ENCODE data around the gene SERTAD2.

The SERTAD2 gene

GRCh38 chr2:64672708-64673107, 19.0 kb upstream of the SERTAD2 start:
- DNase-seq, result no peak

- DNase-seq, result no peak
These were observed 16.3 kb upstream of the SERTAD2 start for GRCh38 chr2:64670047-64670446.

GRCh38 chr2:64669288-64669687, 15.6 kb upstream of the SERTAD2 start:
- DNase-seq, result no peak

- DNase-seq, result no peak
These were observed 14.8 kb upstream of the SERTAD2 start for GRCh38 chr2:64668542-64668941.

GRCh38 chr2:64667535-64667934, 13.8 kb upstream of the SERTAD2 start:
- no peak for DNase-seq

- DNase-seq, result no peak
These were observed 13.2 kb upstream of the SERTAD2 start for GRCh38 chr2:64666810-64667438.

- no peak for DNase-seq
These were observed 12.0 kb upstream of the SERTAD2 start for GRCh38 chr2:64665709-64666108.

GRCh38 chr2:64663402-64663801, 9.7 kb upstream of the SERTAD2 start:
- no peak for DNase-seq

- DNase-seq, result no peak
These were observed 8.0 kb upstream of the SERTAD2 start for GRCh38 chr2:64661741-64662169.

GRCh38 chr2:64659252-64659651, 5.5 kb upstream of the SERTAD2 start:
- no peak for DNase-seq

- no peak for DNase-seq
These were observed 4.6 kb upstream of the SERTAD2 start for GRCh38 chr2:64658269-64658668.

- DNase-seq, result no peak
These were observed 3.7 kb upstream of the SERTAD2 start for GRCh38 chr2:64657411-64657810.

GRCh38 chr2:64656379-64656778, 2.7 kb upstream of the SERTAD2 start:
- no peak for DNase-seq

GRCh38 chr2:64655873-64656272, 2.2 kb upstream of the SERTAD2 start:
- no peak for DNase-seq

- no peak for DNase-seq
These were observed 1.4 kb upstream of the SERTAD2 start for GRCh38 chr2:64655018-64655664.

- peak; percentile 14 for DNase-seq
These were observed 524 bp upstream of the SERTAD2 start for GRCh38 chr2:64654063-64654811.

- DNase-seq, result no peak
These were observed 1.2 kb downstream of the SERTAD2 start for GRCh38 chr2:64652231-64653108.

GRCh38 chr2:64651590-64651989, 2.1 kb downstream of the SERTAD2 start:
- no peak for DNase-seq

- DNase-seq, result no peak
These were observed 2.9 kb downstream of the SERTAD2 start for GRCh38 chr2:64650722-64651338.

- DNase-seq, result no peak
These were observed 3.4 kb downstream of the SERTAD2 start for GRCh38 chr2:64650296-64650695.

GRCh38 chr2:64649626-64650025, 4.1 kb downstream of the SERTAD2 start:
- no peak for DNase-seq

- no peak for DNase-seq
These were observed 4.7 kb downstream of the SERTAD2 start for GRCh38 chr2:64649013-64649484.

Measured in NCI-H1092 treated with DMSO at 0.1 percent for 48 hours (cell line).